AG09309 (cell line): ENCODE results near the gene ATF6.

ENCODE experiments used
- DNase-seq: peaks from one replicate; pipeline ENCODE4 v3.0.0-alpha.2; 2010; ENCODE audit warnings: low read depth
- H3K4me3 ChIP-seq: 2 replicates; pipeline ENCODE4 v1.5.1; 2011; ENCODE audit warnings: mild to moderate bottlenecking, low read depth, low read length, moderate library complexity; ENCODE audit not compliant: control insufficient read depth
- TF ChIP-seq, protein P1 (sequence below): IDR thresholded peaks from 2 replicates; pipeline ENCODE4 v1.5.1; 2011; ENCODE audit warnings: mild to moderate bottlenecking, low read depth, low read length, inconsistent platforms; ENCODE audit not compliant: insufficient read depth, control insufficient read depth; ENCODE audit errors: missing control alignments

The ATF6 gene

DNA sequence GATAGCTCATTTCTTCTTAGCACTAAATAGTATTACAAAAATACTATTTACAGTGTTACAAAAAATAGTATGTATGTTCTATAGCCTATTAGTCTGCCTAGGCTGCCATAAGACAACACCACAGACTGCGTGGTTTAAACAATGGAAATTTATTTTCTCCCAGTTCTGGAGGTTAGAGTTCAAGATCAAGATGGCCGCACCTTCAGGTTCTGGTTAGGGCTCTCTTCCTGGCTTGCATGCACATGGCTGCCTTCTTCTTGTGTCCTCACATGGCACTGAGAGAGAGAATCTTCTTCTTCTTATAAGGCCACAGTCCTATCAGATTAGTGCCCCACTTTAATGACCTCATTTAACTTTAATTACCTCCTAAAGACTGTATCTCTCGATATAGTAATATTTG is 4.1 kb downstream of the ATF6 start:
- H3K4me3 ChIP-seq = no peak overlapping the region
- DNase-seq = no peak
- TF ChIP-seq, protein P1, sequence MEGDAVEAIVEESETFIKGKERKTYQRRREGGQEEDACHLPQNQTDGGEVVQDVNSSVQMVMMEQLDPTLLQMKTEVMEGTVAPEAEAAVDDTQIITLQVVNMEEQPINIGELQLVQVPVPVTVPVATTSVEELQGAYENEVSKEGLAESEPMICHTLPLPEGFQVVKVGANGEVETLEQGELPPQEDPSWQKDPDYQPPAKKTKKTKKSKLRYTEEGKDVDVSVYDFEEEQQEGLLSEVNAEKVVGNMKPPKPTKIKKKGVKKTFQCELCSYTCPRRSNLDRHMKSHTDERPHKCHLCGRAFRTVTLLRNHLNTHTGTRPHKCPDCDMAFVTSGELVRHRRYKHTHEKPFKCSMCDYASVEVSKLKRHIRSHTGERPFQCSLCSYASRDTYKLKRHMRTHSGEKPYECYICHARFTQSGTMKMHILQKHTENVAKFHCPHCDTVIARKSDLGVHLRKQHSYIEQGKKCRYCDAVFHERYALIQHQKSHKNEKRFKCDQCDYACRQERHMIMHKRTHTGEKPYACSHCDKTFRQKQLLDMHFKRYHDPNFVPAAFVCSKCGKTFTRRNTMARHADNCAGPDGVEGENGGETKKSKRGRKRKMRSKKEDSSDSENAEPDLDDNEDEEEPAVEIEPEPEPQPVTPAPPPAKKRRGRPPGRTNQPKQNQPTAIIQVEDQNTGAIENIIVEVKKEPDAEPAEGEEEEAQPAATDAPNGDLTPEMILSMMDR = no peak

DNA sequence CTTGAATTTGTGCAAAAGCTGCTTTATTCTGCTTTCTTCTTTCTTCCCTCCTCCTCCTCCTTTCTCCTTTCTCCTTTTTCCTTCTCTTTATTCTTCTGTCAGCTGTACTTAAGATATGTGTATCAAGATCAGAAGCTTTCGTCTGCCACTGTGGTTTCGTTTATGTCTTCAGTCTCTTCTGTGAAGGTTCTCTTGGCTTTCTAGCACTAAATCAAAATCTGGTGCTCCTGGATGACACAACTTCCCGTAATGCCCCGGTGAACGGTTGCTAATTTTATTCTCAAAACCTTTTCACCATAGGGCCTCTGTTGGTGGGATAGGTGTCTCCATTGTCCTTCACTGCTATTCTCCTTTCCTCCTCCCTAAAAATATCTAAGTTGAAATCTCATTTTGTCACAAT is 5.0 kb downstream of the ATF6 start:
- no peak for DNase-seq
- TF ChIP-seq, protein P1 = no peak
- no peak overlapping the region for H3K4me3 ChIP-seq

DNA sequence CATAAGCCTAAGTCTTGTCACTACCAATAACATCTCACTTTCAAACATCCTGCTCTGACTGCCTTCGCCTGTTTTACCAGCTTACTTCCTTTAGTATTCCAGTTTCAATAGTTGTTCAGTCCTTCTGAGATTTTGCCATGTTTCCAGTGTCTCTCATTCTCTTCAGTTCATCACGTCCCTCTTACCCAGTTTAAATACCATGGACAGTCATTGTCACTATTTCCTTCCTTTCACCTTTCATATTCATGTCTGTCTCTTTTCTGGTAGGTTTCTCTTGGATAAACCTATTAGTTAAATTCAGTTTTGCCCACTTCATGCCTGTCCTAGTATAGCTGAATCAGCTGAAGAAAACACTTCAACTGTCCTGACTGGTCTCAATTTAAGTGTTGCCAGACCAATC is 5.9 kb downstream of the ATF6 start:
- TF ChIP-seq, protein P1 = no peak

DNA sequence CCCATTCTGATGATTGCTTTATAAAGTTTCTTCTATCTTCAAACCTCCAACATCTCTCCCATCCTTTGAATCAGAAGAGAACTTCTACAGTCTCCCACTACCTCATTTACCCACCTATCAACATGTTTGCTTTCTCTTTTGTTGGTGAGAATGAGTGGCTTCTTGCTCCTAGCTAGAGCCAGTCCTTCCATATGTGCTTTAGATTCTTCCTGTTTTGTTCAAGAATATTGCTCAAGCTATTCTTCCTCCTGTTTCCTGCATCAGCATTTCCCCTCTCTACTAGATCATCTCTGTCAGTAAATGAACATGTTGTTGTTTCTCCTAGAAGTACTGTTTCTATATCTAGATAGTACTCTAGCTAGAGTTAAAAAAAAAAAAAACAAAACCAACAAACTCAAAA is 6.3 kb downstream of the ATF6 start:
- H3K4me3 ChIP-seq = no peak overlapping the region
- DNase-seq = no peak
- TF ChIP-seq, protein P1 = no peak

More for the DNA sequence above, 5.9 kb downstream of the ATF6 start:
- no peak for DNase-seq
- H3K4me3 ChIP-seq = no peak overlapping the region

DNA sequence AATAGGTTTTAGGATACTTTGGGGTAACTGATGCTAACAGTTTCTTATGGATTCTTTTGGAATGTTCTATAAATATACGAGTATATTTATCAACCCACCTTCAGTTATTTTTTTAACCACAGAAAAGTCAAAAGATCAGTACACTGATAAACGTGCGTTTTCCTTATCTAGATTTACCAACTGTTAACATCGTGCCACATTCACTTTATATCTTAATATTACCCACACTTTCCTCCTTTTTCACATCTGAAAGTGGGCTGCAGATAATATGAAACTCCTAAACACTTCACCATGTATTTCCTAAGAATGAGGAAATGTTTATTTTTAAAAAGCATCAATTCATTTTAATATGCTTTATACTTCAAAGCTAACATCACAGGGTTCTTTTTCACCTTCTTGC is 7.7 kb downstream of the ATF6 start:
- no peak overlapping the region for H3K4me3 ChIP-seq

DNA sequence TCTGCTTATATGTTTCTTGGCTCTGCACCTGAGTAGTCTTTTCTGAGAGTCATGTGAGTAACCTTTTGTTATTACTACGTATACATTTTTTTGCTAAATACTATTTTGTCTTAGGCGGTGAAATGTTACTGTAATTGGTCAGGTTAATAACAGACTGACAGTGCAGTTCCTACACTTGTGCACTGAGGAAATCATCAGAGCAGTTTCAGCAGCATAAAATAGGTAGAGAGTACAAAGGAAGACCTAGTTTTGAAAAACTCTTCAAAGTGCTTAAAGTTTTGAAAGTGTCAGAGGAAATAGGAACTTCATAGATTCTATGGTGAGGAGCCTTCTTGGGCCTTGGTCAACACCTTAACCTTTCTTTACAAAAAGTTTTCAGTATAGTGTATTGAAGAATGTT is 11.1 kb downstream of the ATF6 start:
- TF ChIP-seq, protein P1 = no peak
- no peak for DNase-seq
- no peak overlapping the region for H3K4me3 ChIP-seq

More for the DNA sequence above, 7.7 kb downstream of the ATF6 start:
- TF ChIP-seq, protein P1 = no peak
- no peak for DNase-seq

DNA sequence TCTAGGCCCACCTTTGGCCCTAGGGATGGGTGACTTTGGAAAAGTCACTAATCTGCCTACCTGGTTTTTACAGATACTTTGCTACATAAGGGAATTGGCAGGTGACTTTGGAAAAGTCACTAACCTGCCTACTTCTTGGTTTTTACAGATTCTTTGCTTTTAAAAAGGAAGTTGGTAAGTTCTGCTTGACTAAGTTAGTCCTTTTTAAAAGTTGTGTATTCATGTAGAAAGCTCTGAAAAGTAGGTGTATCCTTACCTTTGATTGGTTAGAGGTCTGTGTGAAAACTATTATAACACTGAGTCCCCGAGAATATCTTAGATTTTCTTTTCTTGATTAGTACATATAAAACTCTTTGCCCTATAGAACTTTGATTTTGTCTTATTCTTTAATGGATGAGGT is 12.4 kb downstream of the ATF6 start:
- TF ChIP-seq, protein P1 = no peak
- no peak overlapping the region for H3K4me3 ChIP-seq
- no peak for DNase-seq
